ENCODE results near the gene CPEB1. TPM values are rescaled to one million over a fixed set of nuclear protein-coding genes. Genes with fewer than 3 reads are reported as not detected.

CPEB1 gene
- total and polyA plus RNA-seq, 8 donors = 0.42 to 2.9 (median 1.1) TPM

- intact Hi-C loops (cut with DNase I) = no loop called here
- ATAC-seq (no peak), DNase-seq (no peak), FAIRE-seq (no peak)
- Histone ChIP-seq H3K36me3 (no peaks in the 10 kb centered on the region), H3K4me1 (no peaks in the 10 kb centered on the region), H3K9me3 (no peaks in the 10 kb centered on the region), H3K27me3 (no peaks in the 10 kb centered on the region), H3K27ac (no peak overlapping the region), H3K4me3 (no peak overlapping the region)
- no peak for TF ChIP-seq CTCF (IDR thresholded peaks at IDR 0.05)
- WGBS, 2 donors = 65 to 76% methylated on average over 3 of the region's 3 CpGs
These were observed 22.7 kb downstream of the CPEB1 start for GRCh38 chr15:82624438-82624837.

GRCh38 chr15:82624008-82624407, 23.2 kb downstream of the CPEB1 start:
- Histone ChIP-seq H3K9me3 (no peaks in the 10 kb centered on the region), H3K4me1 (no peaks in the 10 kb centered on the region), H3K36me3 (no peaks in the 10 kb centered on the region), H3K27me3 (no peaks in the 10 kb centered on the region), H3K27ac (no peak overlapping the region), H3K4me3 (no peak overlapping the region)
- DNase-seq (no peak), ATAC-seq (no peak), FAIRE-seq (no peak)
- WGBS, 2 donors = 57 to 71% methylated on average over 2 of the region's 2 CpGs
- intact Hi-C loops (cut with DNase I) = no loop called here
- TF ChIP-seq CTCF (IDR thresholded peaks at IDR 0.05) = no peak

- Histone ChIP-seq H3K4me1 (no peaks in the 10 kb centered on the region), H3K36me3 (no peaks in the 10 kb centered on the region), H3K9me3 (no peaks in the 10 kb centered on the region), H3K27ac (no peak overlapping the region), H3K27me3 (no peaks in the 10 kb centered on the region), H3K4me3 (no peak overlapping the region)
- intact Hi-C loops (cut with DNase I) = no loop called here
- WGBS, 2 donors = 75 to 77% methylated on average over 1 of the region's 1 CpG
- DNase-seq (no peak), FAIRE-seq (no peak), ATAC-seq (no peak)
- no peak for TF ChIP-seq CTCF (IDR thresholded peaks at IDR 0.05)
These were observed 25.2 kb downstream of the CPEB1 start for GRCh38 chr15:82621970-82622369.

GRCh38 chr15:82613747-82614146, 33.4 kb downstream of the CPEB1 start:
- intact Hi-C loops (cut with DNase I) = no loop called here
- no peak for TF ChIP-seq CTCF (IDR thresholded peaks at IDR 0.05)
- no peak for FAIRE-seq
- Histone ChIP-seq H3K4me1 (no peaks in the 10 kb centered on the region), H3K36me3 (no peaks in the 10 kb centered on the region), H3K27me3 (no peaks in the 10 kb centered on the region), H3K9me3 (no peaks in the 10 kb centered on the region), H3K4me3 (no peak overlapping the region), H3K27ac (no peak overlapping the region)
- no peak for ATAC-seq
- 69 to 74% methylated on average over 11 to 12 of the region's 12 CpGs for WGBS, 2 donors
- peak in 2 of 6 donors; percentile 18 to 37 for DNase-seq

- intact Hi-C loops (cut with DNase I) = no loop called here
- Histone ChIP-seq H3K4me3 (no peak overlapping the region), H3K9me3 (no peaks in the 10 kb centered on the region), H3K27ac (no peak overlapping the region), H3K4me1 (no peaks in the 10 kb centered on the region), H3K36me3 (no peaks in the 10 kb centered on the region), H3K27me3 (no peaks in the 10 kb centered on the region)
- no peak for TF ChIP-seq CTCF (IDR thresholded peaks at IDR 0.05)
- WGBS, 2 donors = 83 to 89% methylated on average over 4 of the region's 4 CpGs
- FAIRE-seq (no peak), DNase-seq (no peak), ATAC-seq (no peak)
These were observed 35.8 kb downstream of the CPEB1 start for GRCh38 chr15:82611348-82611747.
